ENCODE results near the gene NDUFS4.
"Not testable (repeated sequence)": the region's sequence is repeated elsewhere in the genome, so short reads cannot be mapped to it uniquely, and the experiment has no call there.

Gene NDUFS4

GRCh38 chr5:53667621-53668020, 107.2 kb downstream of the NDUFS4 start:
- no peak for DNase-seq (ENCODE audit: low read depth)

- no peak for DNase-seq (ENCODE audit: low read depth)
Observed at GRCh38 chr5:53671447-53671846, 111.0 kb downstream of the NDUFS4 start.

- DNase-seq (ENCODE audit: low read depth): no peak
Observed at GRCh38 chr5:53674121-53674520, 113.7 kb downstream of the NDUFS4 start.

GRCh38 chr5:53677632-53678031, 117.2 kb downstream of the NDUFS4 start:
- no peak for DNase-seq (ENCODE audit: low read depth)

- no peak for DNase-seq (ENCODE audit: low read depth)
Observed at GRCh38 chr5:53678981-53679660, 118.7 kb downstream of the NDUFS4 start.

GRCh38 chr5:53681079-53681478, 120.6 kb downstream of the NDUFS4 start:
- no peak for DNase-seq (ENCODE audit: low read depth)

GRCh38 chr5:53691014-53691413, 130.6 kb downstream of the NDUFS4 start:
- no peak for DNase-seq (ENCODE audit: low read depth)

GRCh38 chr5:53694520-53695022, 134.1 kb downstream of the NDUFS4 start:
- no peak for DNase-seq (ENCODE audit: low read depth)

- DNase-seq (ENCODE audit: low read depth): not testable (repeated sequence)
Observed at GRCh38 chr5:53710405-53710804, 150.0 kb downstream of the NDUFS4 start.

GRCh38 chr5:53712327-53712726, 151.9 kb downstream of the NDUFS4 start:
- no peak for DNase-seq (ENCODE audit: low read depth)

GRCh38 chr5:53713978-53714666, 153.7 kb downstream of the NDUFS4 start:
- DNase-seq (ENCODE audit: low read depth): no peak

- no peak for DNase-seq (ENCODE audit: low read depth)
Observed at GRCh38 chr5:53714667-53715010, 154.2 kb downstream of the NDUFS4 start.

GRCh38 chr5:53726121-53726520, 165.7 kb downstream of the NDUFS4 start:
- DNase-seq (ENCODE audit: low read depth): no peak

- DNase-seq (ENCODE audit: low read depth): no peak
Observed at GRCh38 chr5:53730943-53731342, 170.5 kb downstream of the NDUFS4 start.
